Hematopoietic multipotent progenitor cell treated with erythropoietin and hydrocortisone succinate and interleukin-3 and kit ligand, for 6 days (in vitro differentiated cells): ENCODE results near the gene GPSM1.
"Not testable (repeated sequence)": the region's sequence is repeated elsewhere in the genome, so short reads cannot be mapped to it uniquely, and the experiment has no call there.

ENCODE experiments used
- DNase-seq: peaks from one replicate; pipeline ENCODE4 v3.0.0-alpha.2; 2015

GPSM1 gene

GRCh38 chr9:136347472-136348256 lies 20.3 kb downstream of the GPSM1 start:
- no peak for DNase-seq

DNA sequence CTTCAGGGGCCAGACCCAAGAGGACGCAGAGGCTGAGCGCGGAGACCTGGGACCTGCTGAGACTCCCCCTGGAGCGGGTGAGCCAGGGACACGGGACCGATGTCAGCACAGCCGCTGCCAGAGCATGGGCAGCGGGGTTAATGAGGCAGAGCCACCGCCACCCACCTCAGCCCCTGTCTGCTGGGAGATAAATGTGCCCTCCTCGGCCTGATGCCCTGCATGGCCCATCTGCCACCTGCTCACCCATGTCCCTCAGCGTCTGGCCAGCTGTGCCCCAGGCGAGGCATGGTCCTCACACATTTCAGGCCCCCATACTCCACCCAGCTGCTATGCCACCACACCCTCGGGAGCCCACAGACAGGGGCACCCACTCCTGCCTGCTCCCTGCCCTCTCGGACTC lies 21.4 kb downstream of the GPSM1 start:
- no peak for DNase-seq

- DNase-seq = no peak
Measured at GRCh38 chr9:136349546-136349945, 22.2 kb downstream of the GPSM1 start.

GRCh38 chr9:136351252-136351800 lies 24.0 kb downstream of the GPSM1 start:
- DNase-seq = no peak

GRCh38 chr9:136351868-136352267 lies 24.5 kb downstream of the GPSM1 start:
- not testable (repeated sequence) for DNase-seq

DNA sequence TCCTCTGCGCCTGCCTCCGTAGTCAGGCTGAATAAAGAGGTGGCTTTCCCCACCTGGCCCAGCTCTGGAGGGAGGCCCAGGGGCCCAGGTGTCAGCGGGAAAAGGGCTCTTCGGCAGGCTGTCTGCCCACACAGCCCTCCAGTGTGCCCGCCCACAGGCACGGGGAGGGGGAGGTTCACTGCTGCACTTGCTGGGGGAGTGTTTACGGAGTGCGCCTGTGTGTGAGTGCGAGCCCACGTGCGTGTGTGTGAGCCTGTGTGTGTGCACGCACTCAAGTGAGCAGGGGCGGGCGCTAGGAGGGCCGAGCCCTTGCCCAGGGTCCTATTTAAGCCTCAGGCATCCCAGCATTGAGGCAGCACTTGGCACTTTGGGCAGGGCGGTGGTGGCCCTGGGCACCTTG lies 25.3 kb downstream of the GPSM1 start:
- DNase-seq = no peak

- no peak for DNase-seq
Measured at GRCh38 chr9:136353088-136353487, 25.7 kb downstream of the GPSM1 start.

GRCh38 chr9:136353757-136354488 lies 26.6 kb downstream of the GPSM1 start:
- no peak for DNase-seq

- DNase-seq = peak; percentile 26
Measured at GRCh38 chr9:136354592-136355085, 27.3 kb downstream of the GPSM1 start.

DNA sequence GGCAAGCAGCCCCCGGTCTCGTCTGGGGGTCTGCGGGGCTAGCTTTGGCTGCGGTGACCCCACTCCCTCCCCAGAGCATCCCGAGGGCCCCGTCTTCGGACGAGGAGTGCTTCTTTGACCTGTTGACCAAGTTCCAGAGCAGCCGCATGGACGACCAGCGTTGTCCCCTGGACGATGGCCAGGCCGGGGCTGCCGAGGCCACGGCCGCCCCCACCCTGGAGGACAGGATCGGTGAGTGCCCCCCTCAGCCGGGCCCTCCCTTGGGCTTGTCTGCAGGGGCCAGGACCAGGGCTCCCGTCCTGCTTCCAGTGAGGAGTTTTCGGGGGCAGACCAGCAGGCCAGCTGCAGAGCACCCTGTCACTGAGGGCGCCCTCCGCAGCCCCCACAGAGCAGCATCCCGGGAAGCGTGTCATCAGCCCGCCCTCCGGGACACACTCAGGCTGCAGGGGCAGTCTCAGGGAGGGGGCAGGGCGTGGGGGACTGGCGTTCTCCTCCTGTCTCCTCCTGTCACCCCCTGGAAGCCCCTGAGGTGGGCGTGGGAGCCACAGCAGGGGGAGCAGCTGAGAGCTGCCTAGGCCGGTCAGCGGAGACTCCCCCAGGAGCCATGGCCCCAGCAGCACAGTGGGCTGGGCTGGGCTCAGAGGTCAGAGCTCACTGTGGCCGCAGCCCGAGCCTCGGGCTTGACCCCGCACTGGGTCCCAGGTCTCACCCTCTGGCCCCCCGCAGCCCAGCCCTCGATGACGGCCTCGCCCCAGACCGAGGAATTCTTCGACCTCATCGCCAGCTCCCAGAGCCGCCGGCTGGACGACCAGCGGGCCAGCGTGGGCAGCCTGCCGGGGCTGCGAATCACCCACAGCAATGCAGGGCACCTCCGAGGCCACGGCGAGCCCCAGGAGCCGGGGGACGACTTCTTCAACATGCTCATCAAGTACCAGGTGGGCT lies 28.5 kb downstream of the GPSM1 start:
- DNase-seq = no peak

GRCh38 chr9:136357202-136357725 lies 29.9 kb downstream of the GPSM1 start:
- DNase-seq = no peak

GRCh38 chr9:136358016-136358415 lies 30.7 kb downstream of the GPSM1 start:
- no peak for DNase-seq

DNA sequence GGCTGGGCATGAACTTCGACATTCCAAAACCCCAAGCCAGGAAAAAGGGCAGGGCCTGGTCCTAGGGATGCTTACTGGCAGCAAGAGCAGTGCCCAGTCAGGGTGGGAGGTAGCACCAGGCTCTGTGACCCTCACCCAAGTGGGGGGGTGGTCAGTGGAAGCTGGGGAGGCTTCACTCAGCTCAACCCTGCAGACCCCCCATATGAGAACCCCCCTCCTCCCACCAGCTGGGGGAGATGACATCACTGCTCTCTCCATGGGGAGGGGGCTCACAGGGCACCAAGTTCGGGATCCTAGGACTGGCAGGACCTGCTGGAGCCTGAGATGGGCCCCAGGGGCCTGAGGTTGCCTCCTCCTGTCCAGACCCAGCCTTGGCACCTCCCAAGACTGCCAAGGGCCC lies 31.5 kb downstream of the GPSM1 start:
- no peak for DNase-seq

- no peak for DNase-seq
Measured at GRCh38 chr9:136359774-136360718, 32.7 kb downstream of the GPSM1 start.

GRCh38 chr9:136361047-136361753 lies 33.9 kb downstream of the GPSM1 start:
- DNase-seq = no peak

DNA sequence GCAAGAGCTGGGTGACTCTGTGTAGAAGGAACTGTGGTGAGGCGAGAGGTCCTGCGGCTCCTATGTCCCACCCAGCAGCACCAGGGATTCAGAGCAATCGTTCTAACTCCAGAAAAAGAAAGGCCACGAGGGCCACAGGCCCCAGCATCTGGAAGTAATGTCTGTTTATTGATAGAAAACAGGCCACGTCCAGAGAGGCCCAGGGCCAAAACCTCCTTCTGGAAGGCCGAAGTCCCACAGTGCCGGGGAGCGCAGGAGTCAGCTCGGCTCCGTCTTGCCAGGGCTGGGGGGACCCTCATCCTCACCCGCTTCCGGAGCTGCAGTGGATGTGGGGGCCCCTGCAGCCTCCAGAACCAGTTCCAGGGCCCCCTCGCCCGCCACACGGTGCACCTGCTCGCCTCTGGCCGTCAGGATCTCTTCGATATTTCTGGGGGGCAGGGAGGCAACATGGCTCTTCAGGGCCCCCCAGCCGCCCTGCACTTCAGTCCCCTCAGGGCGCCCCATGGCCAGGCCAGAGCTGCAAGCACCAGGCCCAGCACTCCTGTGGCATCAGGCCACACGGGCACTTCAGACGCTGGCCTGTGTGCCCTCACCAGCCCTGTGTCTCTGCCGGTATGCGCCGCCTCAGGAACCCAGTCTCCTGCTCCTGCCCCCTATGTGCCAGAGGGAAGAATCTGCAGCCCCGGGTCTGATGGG lies 34.6 kb downstream of the GPSM1 start:
- DNase-seq = no peak

DNA sequence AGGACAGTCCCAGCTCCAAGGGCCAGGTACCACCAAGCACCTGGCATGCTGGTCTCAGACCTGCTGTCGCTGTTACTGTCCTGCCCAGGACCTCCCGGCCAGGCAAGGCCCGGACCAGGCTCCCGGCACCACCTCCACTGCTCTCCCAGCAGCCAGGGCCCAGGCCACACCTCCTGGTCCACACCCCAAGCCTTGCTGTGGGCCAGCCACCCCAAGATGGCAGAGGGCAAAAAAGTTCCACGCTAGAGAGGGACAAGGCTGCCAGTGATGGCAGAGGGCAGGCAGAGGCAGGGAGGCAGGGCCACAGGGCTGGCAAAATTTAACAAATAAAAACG lies 35.1 kb downstream of the GPSM1 start:
- DNase-seq = no peak

DNA sequence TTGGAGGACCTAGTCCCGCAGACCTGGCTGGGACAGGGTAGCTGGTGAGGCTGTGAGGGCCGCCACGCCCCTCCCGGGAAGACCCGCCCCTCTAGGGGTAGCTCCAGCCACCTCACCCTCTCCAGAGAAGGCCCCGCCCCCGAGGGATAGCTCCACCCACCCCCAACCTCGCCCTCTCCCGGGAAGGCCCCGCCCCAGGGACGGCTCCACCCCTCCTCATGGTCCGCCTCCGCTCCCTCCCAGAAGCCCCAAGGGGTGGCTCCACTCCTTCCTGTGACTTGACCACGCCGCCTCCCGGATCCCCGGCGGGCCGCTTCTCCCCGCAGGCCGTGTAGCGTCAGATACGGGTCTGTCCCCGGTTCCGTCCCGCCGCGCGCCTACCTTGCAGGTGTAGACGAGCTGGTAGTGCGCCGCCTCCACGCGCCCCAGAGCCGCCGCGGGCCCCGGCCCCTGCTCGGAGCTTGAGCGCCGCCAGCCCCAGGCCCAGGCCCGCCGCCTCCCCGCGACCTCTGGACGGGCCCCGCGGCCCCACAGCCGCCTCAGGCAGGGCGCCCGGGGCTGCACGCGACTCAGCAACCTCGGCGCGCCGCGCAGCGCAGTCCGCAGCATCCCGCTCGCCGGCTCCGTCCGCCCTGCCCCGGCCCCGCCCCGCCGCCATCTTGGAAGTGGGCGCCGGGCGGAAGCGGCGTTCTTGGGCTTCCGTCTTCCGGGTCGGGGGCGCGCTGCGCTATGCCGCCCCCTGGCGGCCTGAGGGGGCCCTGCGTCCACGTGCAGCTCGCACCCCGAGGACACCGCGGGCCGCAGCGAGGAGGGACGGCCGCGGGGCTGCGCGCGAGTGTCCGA lies 36.0 kb downstream of the GPSM1 start, which contains the start of gene DNLZ:
DNLZ (minus strand) TSS at position 639 of the 843 bp plus-strand sequence; CDS start at position 609, 30 bp downstream.
- peak; percentile 97 for DNase-seq
